ENCODE measurements around the gene GAD2.

GAD2 gene

GRCh38 chr10:26303366-26303765 is 86.8 kb downstream of the GAD2 start:
- H2BK5ac ChIP-seq (ENCODE audit: low read length): no peak overlapping the region
- no peaks in the 10 kb centered on the region for H3K79me2 ChIP-seq (ENCODE audit: control insufficient read depth, insufficient read depth, low read length)
- H4K8ac ChIP-seq (ENCODE audit: low read depth, low read length): no peak overlapping the region
- no peak overlapping the region for H3K56ac ChIP-seq (ENCODE audit: low read length)
- H3K27ac ChIP-seq (ENCODE audit: low read depth, low read length): no peak overlapping the region
- H3K18ac ChIP-seq (ENCODE audit: low read length): no peak overlapping the region
- H2BK120ac ChIP-seq (ENCODE audit: low read depth, low read length): no peak overlapping the region
- no peak overlapping the region for H3K9ac ChIP-seq (ENCODE audit: low read length)
- no peak overlapping the region for H3K4me2 ChIP-seq (ENCODE audit: low read length)
- no peak overlapping the region for H2BK15ac ChIP-seq (replicated peaks; ENCODE audit: low read depth)
- no peaks in the 10 kb centered on the region for H3K79me1 ChIP-seq (ENCODE audit: low read length)
- no peak overlapping the region for H2AK5ac ChIP-seq (ENCODE audit: low read length)
- no peak overlapping the region for H3K4ac ChIP-seq (ENCODE audit: low read depth, low read length)
- no peak overlapping the region for H3K23ac ChIP-seq (ENCODE audit: low read length)
- H3K4me3 ChIP-seq (ENCODE audit: low read length): no peak overlapping the region
- no peaks in the 10 kb centered on the region for H3K27me3 ChIP-seq (ENCODE audit: insufficient read depth, low read length, poor library complexity)
- no peak for DNase-seq
- no peak overlapping the region for H4K5ac ChIP-seq (ENCODE audit: low read length)
- no peaks in the 10 kb centered on the region for H3K36me3 ChIP-seq (ENCODE audit: control insufficient read depth, insufficient read depth, low read length)
- H3K4me1 ChIP-seq (ENCODE audit: control insufficient read depth, low read depth, low read length): peaks cover 2% of the 10 kb centered on the region

GRCh38 chr10:26310361-26310760 is 93.8 kb downstream of the GAD2 start:
- no peak overlapping the region for H2BK120ac ChIP-seq (ENCODE audit: low read depth, low read length)
- H3K36me3 ChIP-seq (ENCODE audit: control insufficient read depth, insufficient read depth, low read length): no peaks in the 10 kb centered on the region
- H3K4me3 ChIP-seq (ENCODE audit: low read length): no peak overlapping the region
- no peak overlapping the region for H3K23ac ChIP-seq (ENCODE audit: low read length)
- no peak for DNase-seq
- H3K4me1 ChIP-seq (ENCODE audit: control insufficient read depth, low read depth, low read length): no peaks in the 10 kb centered on the region
- H3K4ac ChIP-seq (ENCODE audit: low read depth, low read length): no peak overlapping the region
- WGBS (ENCODE audit: extremely low coverage, insufficient coverage, low lambda C conversion rate): no CpG with 5 or more reads among the region's 3 CpGs
- H4K8ac ChIP-seq (ENCODE audit: low read depth, low read length): no peak overlapping the region
- H3K18ac ChIP-seq (ENCODE audit: low read length): no peak overlapping the region
- no peak overlapping the region for H3K9ac ChIP-seq (ENCODE audit: low read length)
- no peak overlapping the region for H4K5ac ChIP-seq (ENCODE audit: low read length)
- no peak overlapping the region for H3K4me2 ChIP-seq (ENCODE audit: low read length)
- H2BK5ac ChIP-seq (ENCODE audit: low read length): no peak overlapping the region
- H3K56ac ChIP-seq (ENCODE audit: low read length): no peak overlapping the region
- H3K79me1 ChIP-seq (ENCODE audit: low read length): no peaks in the 10 kb centered on the region
- no peaks in the 10 kb centered on the region for H3K27me3 ChIP-seq (ENCODE audit: insufficient read depth, low read length, poor library complexity)
- no peak overlapping the region for H2AK5ac ChIP-seq (ENCODE audit: low read length)
- H3K27ac ChIP-seq (ENCODE audit: low read depth, low read length): no peak overlapping the region
- H3K79me2 ChIP-seq (ENCODE audit: control insufficient read depth, insufficient read depth, low read length): no peaks in the 10 kb centered on the region
- no peak overlapping the region for H2BK15ac ChIP-seq (replicated peaks; ENCODE audit: low read depth)

GRCh38 chr10:26311383-26311940 is 94.9 kb downstream of the GAD2 start:
- no peak overlapping the region for H2BK120ac ChIP-seq (ENCODE audit: low read depth, low read length)
- H3K4me2 ChIP-seq (ENCODE audit: low read length): no peak overlapping the region
- no peak overlapping the region for H3K9ac ChIP-seq (ENCODE audit: low read length)
- H3K4me1 ChIP-seq (ENCODE audit: control insufficient read depth, low read depth, low read length): no peaks in the 10 kb centered on the region
- no peak overlapping the region for H3K4ac ChIP-seq (ENCODE audit: low read depth, low read length)
- no peak overlapping the region for H2BK15ac ChIP-seq (replicated peaks; ENCODE audit: low read depth)
- H2AK5ac ChIP-seq (ENCODE audit: low read length): no peak overlapping the region
- H3K27ac ChIP-seq (ENCODE audit: low read depth, low read length): no peak overlapping the region
- no peak overlapping the region for H4K5ac ChIP-seq (ENCODE audit: low read length)
- H3K4me3 ChIP-seq (ENCODE audit: low read length): no peak overlapping the region
- DNase-seq: peak; percentile 85
- H3K79me2 ChIP-seq (ENCODE audit: control insufficient read depth, insufficient read depth, low read length): no peaks in the 10 kb centered on the region
- no peak overlapping the region for H3K23ac ChIP-seq (ENCODE audit: low read length)
- no peak overlapping the region for H3K56ac ChIP-seq (ENCODE audit: low read length)
- H4K8ac ChIP-seq (ENCODE audit: low read depth, low read length): no peak overlapping the region
- no peaks in the 10 kb centered on the region for H3K79me1 ChIP-seq (ENCODE audit: low read length)
- H3K18ac ChIP-seq (ENCODE audit: low read length): no peak overlapping the region
- no peak overlapping the region for H2BK5ac ChIP-seq (ENCODE audit: low read length)
- WGBS (ENCODE audit: extremely low coverage, insufficient coverage, low lambda C conversion rate): no CpG with 5 or more reads among the region's 6 CpGs
- no peaks in the 10 kb centered on the region for H3K27me3 ChIP-seq (ENCODE audit: insufficient read depth, low read length, poor library complexity)
- no peaks in the 10 kb centered on the region for H3K36me3 ChIP-seq (ENCODE audit: control insufficient read depth, insufficient read depth, low read length)

- Histone ChIP-seq H2BK5ac (ENCODE audit: low read length) (no peak overlapping the region), H2AK5ac (ENCODE audit: low read length) (no peak overlapping the region), H2BK120ac (ENCODE audit: low read depth, low read length) (no peak overlapping the region), H2BK15ac (replicated peaks; ENCODE audit: low read depth) (no peak overlapping the region), H4K8ac (ENCODE audit: low read depth, low read length) (no peak overlapping the region), H3K4me2 (ENCODE audit: low read length) (no peak overlapping the region), H3K27ac (ENCODE audit: low read depth, low read length) (no peak overlapping the region), H3K79me1 (ENCODE audit: low read length) (no peaks in the 10 kb centered on the region), H3K23ac (ENCODE audit: low read length) (no peak overlapping the region), H3K36me3 (ENCODE audit: control insufficient read depth, insufficient read depth, low read length) (no peaks in the 10 kb centered on the region), H4K5ac (ENCODE audit: low read length) (no peak overlapping the region), H3K4ac (ENCODE audit: low read depth, low read length) (no peak overlapping the region), H3K9ac (ENCODE audit: low read length) (no peak overlapping the region), H3K27me3 (ENCODE audit: insufficient read depth, low read length, poor library complexity) (no peaks in the 10 kb centered on the region), H3K18ac (ENCODE audit: low read length) (no peak overlapping the region), H3K4me1 (ENCODE audit: control insufficient read depth, low read depth, low read length) (no peaks in the 10 kb centered on the region), H3K4me3 (ENCODE audit: low read length) (no peak overlapping the region), H3K79me2 (ENCODE audit: control insufficient read depth, insufficient read depth, low read length) (no peaks in the 10 kb centered on the region), H3K56ac (ENCODE audit: low read length) (no peak overlapping the region)
- no CpG with 5 or more reads among the region's 10 CpGs for WGBS (ENCODE audit: extremely low coverage, insufficient coverage, low lambda C conversion rate)
- peak; percentile 20 for DNase-seq
These were observed 97.9 kb downstream of the GAD2 start for GRCh38 chr10:26314265-26315013.

GRCh38 chr10:26318672-26319071 is 102.1 kb downstream of the GAD2 start:
- Histone ChIP-seq H3K9ac (ENCODE audit: low read length) (no peak overlapping the region), H2AK5ac (ENCODE audit: low read length) (no peak overlapping the region), H3K79me1 (ENCODE audit: low read length) (no peaks in the 10 kb centered on the region), H3K36me3 (ENCODE audit: control insufficient read depth, insufficient read depth, low read length) (no peaks in the 10 kb centered on the region), H3K56ac (ENCODE audit: low read length) (no peak overlapping the region), H3K4ac (ENCODE audit: low read depth, low read length) (no peak overlapping the region), H2BK120ac (ENCODE audit: low read depth, low read length) (no peak overlapping the region), H3K4me1 (ENCODE audit: control insufficient read depth, low read depth, low read length) (no peaks in the 10 kb centered on the region), H3K4me2 (ENCODE audit: low read length) (no peak overlapping the region), H3K79me2 (ENCODE audit: control insufficient read depth, insufficient read depth, low read length) (no peaks in the 10 kb centered on the region), H4K8ac (ENCODE audit: low read depth, low read length) (no peak overlapping the region), H3K18ac (ENCODE audit: low read length) (no peak overlapping the region), H2BK5ac (ENCODE audit: low read length) (no peak overlapping the region), H3K4me3 (ENCODE audit: low read length) (no peak overlapping the region), H4K5ac (ENCODE audit: low read length) (no peak overlapping the region), H2BK15ac (replicated peaks; ENCODE audit: low read depth) (no peak overlapping the region), H3K23ac (ENCODE audit: low read length) (no peak overlapping the region), H3K27ac (ENCODE audit: low read depth, low read length) (no peak overlapping the region), H3K27me3 (ENCODE audit: insufficient read depth, low read length, poor library complexity) (no peaks in the 10 kb centered on the region)
- DNase-seq: no peak
- WGBS (ENCODE audit: extremely low coverage, insufficient coverage, low lambda C conversion rate): no CpG with 5 or more reads among the region's 5 CpGs

GRCh38 chr10:26323219-26323618 is 106.6 kb downstream of the GAD2 start:
- Histone ChIP-seq H2BK120ac (ENCODE audit: low read depth, low read length) (no peak overlapping the region), H3K79me2 (ENCODE audit: control insufficient read depth, insufficient read depth, low read length) (no peaks in the 10 kb centered on the region), H3K36me3 (ENCODE audit: control insufficient read depth, insufficient read depth, low read length) (no peaks in the 10 kb centered on the region), H3K18ac (ENCODE audit: low read length) (no peak overlapping the region), H3K27me3 (ENCODE audit: insufficient read depth, low read length, poor library complexity) (no peaks in the 10 kb centered on the region), H3K4me1 (ENCODE audit: control insufficient read depth, low read depth, low read length) (no peaks in the 10 kb centered on the region), H3K23ac (ENCODE audit: low read length) (no peak overlapping the region), H4K5ac (ENCODE audit: low read length) (no peak overlapping the region), H3K9ac (ENCODE audit: low read length) (no peak overlapping the region), H2BK5ac (ENCODE audit: low read length) (no peak overlapping the region), H2BK15ac (replicated peaks; ENCODE audit: low read depth) (no peak overlapping the region), H3K4me3 (ENCODE audit: low read length) (no peak overlapping the region), H3K27ac (ENCODE audit: low read depth, low read length) (no peak overlapping the region), H3K4ac (ENCODE audit: low read depth, low read length) (no peak overlapping the region), H4K8ac (ENCODE audit: low read depth, low read length) (no peak overlapping the region), H3K4me2 (ENCODE audit: low read length) (no peak overlapping the region), H3K79me1 (ENCODE audit: low read length) (no peaks in the 10 kb centered on the region), H3K56ac (ENCODE audit: low read length) (no peak overlapping the region), H2AK5ac (ENCODE audit: low read length) (no peak overlapping the region)
- DNase-seq: no peak
- no CpG with 5 or more reads among the region's 3 CpGs for WGBS (ENCODE audit: extremely low coverage, insufficient coverage, low lambda C conversion rate)
